Measurements from ENCODE around the gene WDR82. TPM values are rescaled to one million over a fixed set of nuclear protein-coding genes. Genes with fewer than 3 reads are reported as not detected.

The WDR82 gene
- total RNA-seq, 1 donor from 2014 or later: 52.2 TPM

GRCh38 chr3:52236424-52236886 lies 42.0 kb downstream of the WDR82 start:
- ATAC-seq: no peak

GRCh38 chr3:52234516-52235447 lies 43.7 kb downstream of the WDR82 start:
- no peak for ATAC-seq

GRCh38 chr3:52233968-52234367 lies 44.5 kb downstream of the WDR82 start:
- ATAC-seq: no peak

GRCh38 chr3:52233108-52233591 lies 45.3 kb downstream of the WDR82 start:
- no peak for ATAC-seq

GRCh38 chr3:52232279-52233107 lies 46.0 kb downstream of the WDR82 start:
- no peak for ATAC-seq

- ATAC-seq: peak; percentile 69
Measured at GRCh38 chr3:52231502-52232278, 46.8 kb downstream of the WDR82 start.

GRCh38 chr3:52230889-52231499 lies 47.5 kb downstream of the WDR82 start:
- no peak for ATAC-seq

- no peak for ATAC-seq
Measured at GRCh38 chr3:52230461-52230860, 48.0 kb downstream of the WDR82 start.

GRCh38 chr3:52229656-52230055 lies 48.8 kb downstream of the WDR82 start:
- ATAC-seq: no peak

- no peak for ATAC-seq
Measured at GRCh38 chr3:52228751-52229291, 49.6 kb downstream of the WDR82 start.

GRCh38 chr3:52228266-52228665 lies 50.2 kb downstream of the WDR82 start:
- no peak for ATAC-seq

GRCh38 chr3:52227766-52228165 lies 50.7 kb downstream of the WDR82 start:
- ATAC-seq: no peak

- ATAC-seq: no peak
Measured at GRCh38 chr3:52227117-52227516, 51.3 kb downstream of the WDR82 start.

GRCh38 chr3:52226229-52226817 lies 52.1 kb downstream of the WDR82 start:
- no peak for ATAC-seq

- ATAC-seq: peak; percentile 43
Measured at GRCh38 chr3:52225452-52226228, 52.8 kb downstream of the WDR82 start, which contains the start of gene TLR9. TSS of gene TLR9 (minus strand) at chr3:52225645. CDS start at chr3:52225529, 116 bp downstream.

- ATAC-seq: no peak
Measured at GRCh38 chr3:52223449-52224408, 54.7 kb downstream of the WDR82 start.

GRCh38 chr3:52222319-52223221 lies 55.9 kb downstream of the WDR82 start:
- no peak for ATAC-seq

Data from esophagus mucosa (tissue), 1 donor.